ENCODE data around the gene MAP3K4.
"Not testable (repeated sequence)": the region's sequence is repeated elsewhere in the genome, so short reads cannot be mapped to it uniquely, and the experiment has no call there.

Gene MAP3K4

GRCh38 chr6:160978141-160978901 is 13.2 kb upstream of the MAP3K4 start:
- Histone ChIP-seq H3K27me3 (ENCODE audit: insufficient read depth, low read length) (no peaks in the 10 kb centered on the region), H3K4me1 (ENCODE audit: insufficient read depth, low read length) (peaks cover 16% of the 10 kb centered on the region), H3K9me3 (ENCODE audit: low read length) (peaks cover 3% of the 10 kb centered on the region), H2AFZ (ENCODE audit: low read depth, low read length) (no peak overlapping the region), H3K4me3 (ENCODE audit: low read length) (no peak overlapping the region), H3K36me3 (ENCODE audit: insufficient read depth, low read length) (no peaks in the 10 kb centered on the region)

GRCh38 chr6:160979061-160979708 is 12.4 kb upstream of the MAP3K4 start:
- Histone ChIP-seq H3K36me3 (ENCODE audit: insufficient read depth, low read length) (no peaks in the 10 kb centered on the region), H3K4me1 (ENCODE audit: insufficient read depth, low read length) (peaks cover 9% of the 10 kb centered on the region), H3K27me3 (ENCODE audit: insufficient read depth, low read length) (no peaks in the 10 kb centered on the region), H2AFZ (ENCODE audit: low read depth, low read length) (no peak overlapping the region), H3K9me3 (ENCODE audit: low read length) (peaks cover 4% of the 10 kb centered on the region), H3K4me3 (ENCODE audit: low read length) (no peak overlapping the region)

GRCh38 chr6:160983377-160983948 is 8.1 kb upstream of the MAP3K4 start:
- not testable (repeated sequence) for H2AFZ ChIP-seq (ENCODE audit: low read depth, low read length); H3K27me3 ChIP-seq (ENCODE audit: insufficient read depth, low read length); H3K36me3 ChIP-seq (ENCODE audit: insufficient read depth, low read length); H3K4me1 ChIP-seq (ENCODE audit: insufficient read depth, low read length); H3K4me3 ChIP-seq (ENCODE audit: low read length)
- H3K9me3 ChIP-seq (ENCODE audit: low read length) = peaks cover 12% of the 10 kb centered on the region

- Histone ChIP-seq H2AFZ (ENCODE audit: low read depth, low read length) (no peak overlapping the region), H3K9me3 (ENCODE audit: low read length) (peaks cover 12% of the 10 kb centered on the region), H3K4me3 (ENCODE audit: low read length) (no peak overlapping the region), H3K4me1 (ENCODE audit: insufficient read depth, low read length) (peaks cover 6% of the 10 kb centered on the region), H3K27me3 (ENCODE audit: insufficient read depth, low read length) (no peaks in the 10 kb centered on the region), H3K36me3 (ENCODE audit: insufficient read depth, low read length) (no peaks in the 10 kb centered on the region)
Observed at GRCh38 chr6:160986851-160987250, 4.7 kb upstream of the MAP3K4 start.

GRCh38 chr6:160987265-160987664 is 4.3 kb upstream of the MAP3K4 start:
- Histone ChIP-seq H3K4me3 (ENCODE audit: low read length) (no peak overlapping the region), H3K36me3 (ENCODE audit: insufficient read depth, low read length) (no peaks in the 10 kb centered on the region), H2AFZ (ENCODE audit: low read depth, low read length) (no peak overlapping the region)

GRCh38 chr6:160990847-160991405 is 643 bp upstream of the MAP3K4 start:
- Histone ChIP-seq H3K4me3 (ENCODE audit: low read length) (peak overlapping the region; percentile 69), H3K4me1 (ENCODE audit: insufficient read depth, low read length) (peaks cover 18% of the 10 kb centered on the region), H2AFZ (ENCODE audit: low read depth, low read length) (peak overlapping the region; percentile 93), H3K9me3 (ENCODE audit: low read length) (peaks cover 7% of the 10 kb centered on the region), H3K36me3 (ENCODE audit: insufficient read depth, low read length) (no peaks in the 10 kb centered on the region), H3K27me3 (ENCODE audit: insufficient read depth, low read length) (no peaks in the 10 kb centered on the region)

More at GRCh38 chr6:160987265-160987664, 4.3 kb upstream of the MAP3K4 start:
- peaks cover 6% of the 10 kb centered on the region for H3K4me1 ChIP-seq (ENCODE audit: insufficient read depth, low read length)
- peaks cover 12% of the 10 kb centered on the region for H3K9me3 ChIP-seq (ENCODE audit: low read length)
- no peaks in the 10 kb centered on the region for H3K27me3 ChIP-seq (ENCODE audit: insufficient read depth, low read length)

- Histone ChIP-seq H3K27me3 (ENCODE audit: insufficient read depth, low read length) (no peaks in the 10 kb centered on the region), H3K9me3 (ENCODE audit: low read length) (no peaks in the 10 kb centered on the region), H3K4me3 (ENCODE audit: low read length) (peak overlapping the region; percentile 69), H3K4me1 (ENCODE audit: insufficient read depth, low read length) (peaks cover 18% of the 10 kb centered on the region), H2AFZ (ENCODE audit: low read depth, low read length) (peak overlapping the region; percentile 93), H3K36me3 (ENCODE audit: insufficient read depth, low read length) (no peaks in the 10 kb centered on the region)
Observed at GRCh38 chr6:160992061-160992979, 751 bp downstream of the MAP3K4 start.

GRCh38 chr6:160992980-160993314 is 1.4 kb downstream of the MAP3K4 start:
- Histone ChIP-seq H2AFZ (ENCODE audit: low read depth, low read length) (no peak overlapping the region), H3K27me3 (ENCODE audit: insufficient read depth, low read length) (no peaks in the 10 kb centered on the region), H3K4me1 (ENCODE audit: insufficient read depth, low read length) (peaks cover 18% of the 10 kb centered on the region), H3K36me3 (ENCODE audit: insufficient read depth, low read length) (peaks cover 4% of the 10 kb centered on the region), H3K4me3 (ENCODE audit: low read length) (peak overlapping the region; percentile 69), H3K9me3 (ENCODE audit: low read length) (no peaks in the 10 kb centered on the region)

GRCh38 chr6:160995271-160995670 is 3.7 kb downstream of the MAP3K4 start:
- Histone ChIP-seq H3K4me1 (ENCODE audit: insufficient read depth, low read length) (peaks cover 18% of the 10 kb centered on the region), H3K27me3 (ENCODE audit: insufficient read depth, low read length) (no peaks in the 10 kb centered on the region), H2AFZ (ENCODE audit: low read depth, low read length) (no peak overlapping the region), H3K9me3 (ENCODE audit: low read length) (no peaks in the 10 kb centered on the region), H3K4me3 (ENCODE audit: low read length) (no peak overlapping the region), H3K36me3 (ENCODE audit: insufficient read depth, low read length) (peaks cover 4% of the 10 kb centered on the region)

- Histone ChIP-seq H3K9me3 (ENCODE audit: low read length) (no peaks in the 10 kb centered on the region), H3K4me1 (ENCODE audit: insufficient read depth, low read length) (peaks cover 13% of the 10 kb centered on the region), H3K27me3 (ENCODE audit: insufficient read depth, low read length) (no peaks in the 10 kb centered on the region), H3K36me3 (ENCODE audit: insufficient read depth, low read length) (peaks cover 4% of the 10 kb centered on the region), H2AFZ (ENCODE audit: low read depth, low read length) (no peak overlapping the region), H3K4me3 (ENCODE audit: low read length) (no peak overlapping the region)
Observed at GRCh38 chr6:160996131-160996601, 4.6 kb downstream of the MAP3K4 start.

- Histone ChIP-seq H3K27me3 (ENCODE audit: insufficient read depth, low read length) (no peaks in the 10 kb centered on the region), H3K36me3 (ENCODE audit: insufficient read depth, low read length) (peaks cover 4% of the 10 kb centered on the region), H2AFZ (ENCODE audit: low read depth, low read length) (no peak overlapping the region), H3K9me3 (ENCODE audit: low read length) (no peaks in the 10 kb centered on the region), H3K4me1 (ENCODE audit: insufficient read depth, low read length) (peaks cover 9% of the 10 kb centered on the region), H3K4me3 (ENCODE audit: low read length) (no peak overlapping the region)
Observed at GRCh38 chr6:160998217-160998616, 6.6 kb downstream of the MAP3K4 start.

GRCh38 chr6:160998766-160999165 is 7.2 kb downstream of the MAP3K4 start:
- H3K4me1 ChIP-seq (ENCODE audit: insufficient read depth, low read length) = peaks cover 5% of the 10 kb centered on the region
- H3K9me3 ChIP-seq (ENCODE audit: low read length) = no peaks in the 10 kb centered on the region
- H2AFZ ChIP-seq (ENCODE audit: low read depth, low read length) = no peak overlapping the region
- H3K4me3 ChIP-seq (ENCODE audit: low read length) = no peak overlapping the region
- peaks cover 4% of the 10 kb centered on the region for H3K36me3 ChIP-seq (ENCODE audit: insufficient read depth, low read length)
- H3K27me3 ChIP-seq (ENCODE audit: insufficient read depth, low read length) = no peaks in the 10 kb centered on the region
